K562 (cell line): ENCODE results near the gene CIART. TPM values are rescaled to one million over a fixed set of nuclear protein-coding genes. Genes with fewer than 3 reads are reported as not detected.

Experiments used
- FOXJ3 ChIP-seq: sonication (generic); formaldehyde crosslinking; IDR thresholded peaks from 2 replicates; pipeline ENCODE4 v1.4.0; 2020; ENCODE audit warnings: mild to moderate bottlenecking, missing genetic modification reagents
- NRF1 ChIP-seq, 2 experiments: fragments of 450-650 bp; IDR thresholded peaks in 1 of 2; conservative IDR thresholded peaks in 1 of 2; 2 replicates each; pipeline ENCODE4 v1.6.1; 2014; ENCODE audit warnings: mild to moderate bottlenecking in 2 of 2
- ZFX ChIP-seq: sonication (generic); formaldehyde crosslinking; IDR thresholded peaks from 2 replicates; pipeline ENCODE4 v1.8.0; 2022; ENCODE audit warnings: mild to moderate bottlenecking, missing genetic modification reagents, moderate library complexity
- ZNF121 ChIP-seq: sonication (generic); formaldehyde crosslinking; conservative IDR thresholded peaks from 2 replicates; pipeline ENCODE4 v1.8.0; 2022; ENCODE audit warnings: missing genetic modification reagents
- polyA plus RNA-seq, 8 experiments: library from polyadenylated mRNA; depleted of rRNA in 4 of 8; stranded (reverse) in 5 of 8; unstranded in 3 of 8; fragments of >200 nt; fragmentation: Nextera tagmentation in 2 of 8; fragmentation: Illumina TruSeq in 1 of 8; extraction: Ambion mirVana in 2 of 8; extraction: Trizol in 1 of 8; gene quantifications; 2 replicates each; pipeline versions ENCODE4 v1.2.1 to v1.2.3, GENCODE V29; 2011 to 2014; ENCODE audit warnings: inconsistent platforms in 1 of 8, missing spikeins in 1 of 8
- total RNA-seq, 7 experiments: library from RNA; depleted of rRNA in 6 of 7; stranded (reverse); fragments of >200 nt in 6 of 7; fragmentation: Illumina TruSeq in 2 of 7; extraction: Trizol in 2 of 7; gene quantifications; 2 replicates each; pipeline versions ENCODE4 v1.2.1 to v1.2.3, GENCODE V29; 2011 to 2021; ENCODE audit warnings: low replicate concordance in 1 of 7
- TF ChIP-seq, protein P1 (sequence below): sonication (generic); formaldehyde crosslinking; IDR thresholded peaks from 2 replicates; pipeline ENCODE4 v1.8.0; 2022; ENCODE audit warnings: mild to moderate bottlenecking, missing genetic modification reagents
- TF ChIP-seq, protein P2 (sequence below), 2 experiments: fragments of 450-650 bp in 1 of 2; sonication (generic) in 1 of 2; formaldehyde crosslinking in 1 of 2; IDR thresholded peaks in 1 of 2; conservative IDR thresholded peaks in 1 of 2; 2 replicates each; pipeline versions ENCODE4 v1.6.1 to v1.8.1; 2016 to 2023; ENCODE audit warnings: mild to moderate bottlenecking in 2 of 2, moderate library complexity in 2 of 2, inconsistent platforms in 1 of 2, missing genetic modification reagents in 1 of 2
- TF ChIP-seq, protein P3 (sequence below): sonication (generic); formaldehyde crosslinking; IDR thresholded peaks from 2 replicates; pipeline ENCODE4 v1.5.0; 2020; ENCODE audit warnings: missing genetic modification reagents
- TF ChIP-seq, protein P4 (sequence below): fragments of 250-450 bp; sonication (Bioruptor Pico); IDR thresholded peaks from 2 replicates; pipeline ENCODE4 v1.5.0; 2021

CIART gene
- total and polyA plus RNA-seq, 9 of the 15 experiments (the other 6 are each of a cell fraction or from before 2014, with no cell fraction given) = 0.07 to 0.35 (median 0.19) TPM; not detected in 2

DNA sequence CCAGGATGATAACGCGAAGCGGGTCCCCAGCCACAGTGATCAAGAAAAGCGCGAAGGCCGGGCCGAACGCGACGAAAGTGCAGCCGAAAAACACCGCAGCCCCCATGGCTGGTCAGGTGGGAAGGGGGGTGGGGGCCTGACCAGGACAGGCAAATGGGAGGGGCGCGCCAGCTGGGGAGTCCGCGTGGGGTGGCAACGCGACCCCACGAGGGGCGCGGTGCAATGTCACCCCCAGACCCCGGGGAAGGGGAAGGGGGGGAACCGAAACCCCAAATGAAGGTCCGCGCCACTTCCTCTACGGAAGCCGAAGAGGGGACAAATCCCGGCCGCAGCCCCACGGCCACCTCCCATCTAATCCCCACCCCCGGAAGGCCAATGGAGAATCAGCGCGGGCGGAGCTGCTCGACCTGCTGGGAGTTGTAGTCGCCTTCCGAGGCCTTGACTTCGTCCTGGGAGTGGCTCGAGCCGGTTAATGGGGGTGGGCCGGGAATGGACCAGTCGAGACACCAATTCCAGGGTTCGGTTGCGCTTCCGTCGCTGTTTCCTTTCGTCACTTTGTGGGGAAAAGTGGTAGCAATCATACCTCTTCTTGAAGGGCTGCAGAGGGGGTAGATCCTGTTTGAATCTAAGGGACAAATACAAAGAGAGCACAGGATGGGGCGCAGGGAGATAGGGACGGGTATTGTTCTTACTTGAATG lies 13.5 kb upstream of the CIART start, which contains the start of gene APH1A (continued):
- TF ChIP-seq, protein P1, sequence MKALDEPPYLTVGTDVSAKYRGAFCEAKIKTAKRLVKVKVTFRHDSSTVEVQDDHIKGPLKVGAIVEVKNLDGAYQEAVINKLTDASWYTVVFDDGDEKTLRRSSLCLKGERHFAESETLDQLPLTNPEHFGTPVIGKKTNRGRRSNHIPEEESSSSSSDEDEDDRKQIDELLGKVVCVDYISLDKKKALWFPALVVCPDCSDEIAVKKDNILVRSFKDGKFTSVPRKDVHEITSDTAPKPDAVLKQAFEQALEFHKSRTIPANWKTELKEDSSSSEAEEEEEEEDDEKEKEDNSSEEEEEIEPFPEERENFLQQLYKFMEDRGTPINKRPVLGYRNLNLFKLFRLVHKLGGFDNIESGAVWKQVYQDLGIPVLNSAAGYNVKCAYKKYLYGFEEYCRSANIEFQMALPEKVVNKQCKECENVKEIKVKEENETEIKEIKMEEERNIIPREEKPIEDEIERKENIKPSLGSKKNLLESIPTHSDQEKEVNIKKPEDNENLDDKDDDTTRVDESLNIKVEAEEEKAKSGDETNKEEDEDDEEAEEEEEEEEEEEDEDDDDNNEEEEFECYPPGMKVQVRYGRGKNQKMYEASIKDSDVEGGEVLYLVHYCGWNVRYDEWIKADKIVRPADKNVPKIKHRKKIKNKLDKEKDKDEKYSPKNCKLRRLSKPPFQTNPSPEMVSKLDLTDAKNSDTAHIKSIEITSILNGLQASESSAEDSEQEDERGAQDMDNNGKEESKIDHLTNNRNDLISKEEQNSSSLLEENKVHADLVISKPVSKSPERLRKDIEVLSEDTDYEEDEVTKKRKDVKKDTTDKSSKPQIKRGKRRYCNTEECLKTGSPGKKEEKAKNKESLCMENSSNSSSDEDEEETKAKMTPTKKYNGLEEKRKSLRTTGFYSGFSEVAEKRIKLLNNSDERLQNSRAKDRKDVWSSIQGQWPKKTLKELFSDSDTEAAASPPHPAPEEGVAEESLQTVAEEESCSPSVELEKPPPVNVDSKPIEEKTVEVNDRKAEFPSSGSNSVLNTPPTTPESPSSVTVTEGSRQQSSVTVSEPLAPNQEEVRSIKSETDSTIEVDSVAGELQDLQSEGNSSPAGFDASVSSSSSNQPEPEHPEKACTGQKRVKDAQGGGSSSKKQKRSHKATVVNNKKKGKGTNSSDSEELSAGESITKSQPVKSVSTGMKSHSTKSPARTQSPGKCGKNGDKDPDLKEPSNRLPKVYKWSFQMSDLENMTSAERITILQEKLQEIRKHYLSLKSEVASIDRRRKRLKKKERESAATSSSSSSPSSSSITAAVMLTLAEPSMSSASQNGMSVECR = no peak
- TF ChIP-seq, protein P2, sequence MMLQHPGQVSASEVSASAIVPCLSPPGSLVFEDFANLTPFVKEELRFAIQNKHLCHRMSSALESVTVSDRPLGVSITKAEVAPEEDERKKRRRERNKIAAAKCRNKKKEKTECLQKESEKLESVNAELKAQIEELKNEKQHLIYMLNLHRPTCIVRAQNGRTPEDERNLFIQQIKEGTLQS (IDR thresholded peaks at IDR 0.05) = no peak
- TF ChIP-seq, protein P2 (CRISPR knock-in tag; conservative IDR thresholded peaks at IDR 0.05) = no peak
- TF ChIP-seq ZFX (CRISPR knock-in tag) (peak; percentile 79), NRF1 (conservative IDR thresholded peaks at IDR 0.05 in 1 of 2, IDR thresholded peaks at IDR 0.05 in 1 of 2) (peak; percentile 71 to 78), ZNF121 (CRISPR knock-in tag) (no peak), FOXJ3 (CRISPR knock-in tag) (no peak)
- TF ChIP-seq, protein P3, sequence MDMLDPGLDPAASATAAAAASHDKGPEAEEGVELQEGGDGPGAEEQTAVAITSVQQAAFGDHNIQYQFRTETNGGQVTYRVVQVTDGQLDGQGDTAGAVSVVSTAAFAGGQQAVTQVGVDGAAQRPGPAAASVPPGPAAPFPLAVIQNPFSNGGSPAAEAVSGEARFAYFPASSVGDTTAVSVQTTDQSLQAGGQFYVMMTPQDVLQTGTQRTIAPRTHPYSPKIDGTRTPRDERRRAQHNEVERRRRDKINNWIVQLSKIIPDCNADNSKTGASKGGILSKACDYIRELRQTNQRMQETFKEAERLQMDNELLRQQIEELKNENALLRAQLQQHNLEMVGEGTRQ = peak; percentile 39; the same call in 1 of the 2 replicates
- TF ChIP-seq, protein P4, sequence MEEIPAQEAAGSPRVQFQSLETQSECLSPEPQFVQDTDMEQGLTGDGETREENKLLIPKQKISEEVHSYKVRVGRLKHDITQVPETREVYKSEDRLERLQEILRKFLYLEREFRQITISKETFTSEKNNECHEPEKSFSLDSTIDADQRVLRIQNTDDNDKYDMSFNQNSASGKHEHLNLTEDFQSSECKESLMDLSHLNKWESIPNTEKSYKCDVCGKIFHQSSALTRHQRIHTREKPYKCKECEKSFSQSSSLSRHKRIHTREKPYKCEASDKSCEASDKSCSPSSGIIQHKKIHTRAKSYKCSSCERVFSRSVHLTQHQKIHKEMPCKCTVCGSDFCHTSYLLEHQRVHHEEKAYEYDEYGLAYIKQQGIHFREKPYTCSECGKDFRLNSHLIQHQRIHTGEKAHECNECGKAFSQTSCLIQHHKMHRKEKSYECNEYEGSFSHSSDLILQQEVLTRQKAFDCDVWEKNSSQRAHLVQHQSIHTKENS (CRISPR knock-in tag) = no peak
